Right cardiac atrium (tissue), 5 donors: ENCODE data around the gene GPR78. TPM values are rescaled to one million over a fixed set of nuclear protein-coding genes. Genes with fewer than 3 reads are reported as not detected.

ENCODE experiments used
- ATAC-seq, 2 donors: fragments of 200-7000 bp; cut with Tn5 transposase; one replicate each; pipeline versions ENCODE4 v1.8.0 to v1.9.1; 2020; ENCODE audit warnings: moderate library complexity in 2 of 2, mild to moderate bottlenecking in 1 of 2
- DNase-seq, 3 donors: peaks; one replicate each; pipeline ENCODE4 v3.0.0-alpha.2; 2020
- H3K27ac ChIP-seq: one replicate; pipeline ENCODE4 v1.5.1; 2013; ENCODE audit warnings: mild to moderate bottlenecking, low read length, control low read depth, moderate library complexity
- H3K27me3 ChIP-seq: one replicate; pipeline ENCODE4 v1.6.1; 2013; ENCODE audit not compliant: control insufficient read depth, insufficient read depth
- H3K4me1 ChIP-seq: one replicate; pipeline ENCODE4 v1.6.1; 2013; ENCODE audit warnings: low read length; ENCODE audit not compliant: control insufficient read depth, insufficient read depth
- H3K4me3 ChIP-seq: one replicate; pipeline ENCODE4 v1.5.1; 2013; ENCODE audit warnings: low read length, control low read depth
- H3K9me3 ChIP-seq: one replicate; pipeline ENCODE4 v1.6.1; 2013; ENCODE audit warnings: low read length; ENCODE audit not compliant: control insufficient read depth
- WGBS: extraction: QIAGEN DNeasy Blood & Tissue Kit; methylation state at CpG from one replicate; pipeline ENCODE4 v1.1.7; 2013; 5-methylcytosine and 5-hydroxymethylcytosine counted together
- intact Hi-C, 4 donors: fragments of 100-400 bp; cut with DNase I; formaldehyde crosslinking; loops; one replicate each; pipeline versions ENCODE4 v1.11.0 to v1.14.0; 2022 to 2023
- polyA plus RNA-seq: library from polyadenylated mRNA; stranded (reverse); fragments of 200-250 nt; gene quantifications from one replicate; pipeline ENCODE4 v1.2.3, GENCODE V29; 2013
- total RNA-seq, 4 donors: library from RNA; stranded (reverse); fragmentation: NEBNext Ultra II Directional; extraction: Animal tissue kit (Norgen Biotek cat#: 25700); gene quantifications; one replicate each; pipeline ENCODE4 v1.2.1, GENCODE V29; 2021
- donor health status: healthy with polysubstance abuse.
- donor health status: DM: no; HTN: yes; CAD: no.
- donor health status: DM: no; HTN: no; CAD: no.
- donor health status: DM: no; HTN: yes; CAD: no; lungs with severe emphysema.
- donor health status: DM: yes; HTN: yes; CAD: no.

GPR78 gene
- total and polyA plus RNA-seq, 5 donors: 0.09 to 0.12 TPM; not detected in 3

DNA sequence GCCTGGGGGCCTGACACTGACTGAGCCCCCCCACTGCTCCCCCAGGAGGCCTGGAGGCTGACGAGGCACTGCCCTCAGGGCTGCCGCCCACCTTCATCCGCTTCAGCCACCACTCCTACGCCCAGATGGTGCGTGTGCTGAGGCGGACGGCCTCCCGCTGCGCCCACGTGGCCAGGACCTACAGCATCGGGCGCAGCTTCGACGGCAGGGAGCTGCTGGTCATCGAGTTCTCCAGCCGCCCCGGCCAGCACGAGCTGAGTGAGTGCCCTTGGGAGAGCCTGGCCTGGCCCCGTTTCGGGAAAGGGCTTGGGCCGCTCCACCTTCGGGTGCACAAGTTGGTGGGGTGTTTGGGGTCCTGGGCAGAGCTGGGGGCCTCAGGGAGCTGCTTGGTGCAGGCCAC lies 23.7 kb downstream of the GPR78 start:
- Histone ChIP-seq H3K4me1 (no peaks in the 10 kb centered on the region), H3K4me3 (no peak overlapping the region), H3K27me3 (no peaks in the 10 kb centered on the region), H3K9me3 (no peaks in the 10 kb centered on the region), H3K27ac (no peak overlapping the region)
- ATAC-seq: no peak
- peak in 1 of 3 donors; percentile 32 for DNase-seq
- intact Hi-C loops: loop anchor here in 2 of 4 donors (10.0 kb wide), 1 partner anchor 311 kb away; no protein-coding TSS in a partner anchor
- 84% methylated on average over 22 of the region's 22 CpGs for WGBS

DNA sequence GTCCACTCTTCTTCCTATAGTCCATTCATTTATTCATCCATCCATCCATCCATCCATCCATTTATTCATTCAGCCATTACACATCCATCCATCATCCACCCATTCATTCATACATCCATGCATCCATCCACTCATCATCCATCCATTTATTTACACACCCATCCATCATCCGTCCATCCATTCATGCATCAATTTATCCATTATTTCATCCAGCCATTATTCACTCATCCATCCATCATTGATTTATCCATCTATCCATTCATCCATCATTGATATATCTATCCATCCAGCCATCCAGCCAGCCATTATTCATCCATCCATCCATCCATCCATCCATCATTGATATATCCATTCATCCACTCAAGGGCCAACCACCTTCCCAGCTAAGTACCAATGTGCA lies 25.1 kb downstream of the GPR78 start:
- intact Hi-C loops: loop anchor here in 2 of 4 donors (10.0 kb wide), 1 partner anchor 310 kb away; no protein-coding TSS in a partner anchor
- Histone ChIP-seq H3K27ac (no peak overlapping the region), H3K9me3 (no peaks in the 10 kb centered on the region), H3K4me1 (no peaks in the 10 kb centered on the region), H3K27me3 (no peaks in the 10 kb centered on the region), H3K4me3 (no peak overlapping the region)
- no peak for DNase-seq
- 92% methylated on average over 1 of the region's 1 CpG for WGBS
- ATAC-seq: no peak

GRCh38 chr4:8606476-8606875 lies 26.3 kb downstream of the GPR78 start:
- peak in 1 of 3 donors; percentile 33 for DNase-seq
- Histone ChIP-seq H3K4me1 (no peaks in the 10 kb centered on the region), H3K27ac (no peak overlapping the region), H3K9me3 (no peaks in the 10 kb centered on the region), H3K27me3 (no peaks in the 10 kb centered on the region), H3K4me3 (no peak overlapping the region)
- 85% methylated on average over 26 of the region's 26 CpGs for WGBS
- no peak for ATAC-seq
- intact Hi-C loops: loop anchor here in 2 of 4 donors (10.0 kb wide), 1 partner anchor 308 kb away; no protein-coding TSS in a partner anchor

DNA sequence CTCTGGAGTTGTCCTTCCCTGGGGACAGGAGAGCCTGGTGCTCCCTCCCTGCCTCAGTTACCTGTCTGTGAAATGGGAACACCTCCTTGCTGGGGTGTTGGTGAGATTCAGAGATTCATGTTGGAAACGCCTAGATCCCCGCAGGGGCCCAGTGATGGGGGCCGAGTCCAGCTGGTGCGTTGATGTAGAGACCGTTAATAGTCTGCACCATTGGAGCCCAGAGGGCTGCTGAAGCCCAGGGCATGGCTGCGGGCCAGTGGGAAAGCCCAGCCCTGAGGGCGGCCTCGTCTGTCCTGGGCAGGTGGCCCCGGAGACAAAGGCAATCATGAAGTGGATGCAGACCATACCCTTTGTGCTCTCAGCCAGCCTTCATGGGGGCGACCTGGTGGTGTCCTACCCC lies 26.8 kb downstream of the GPR78 start:
- no peaks in the 10 kb centered on the region for H3K9me3 ChIP-seq
- H3K4me1 ChIP-seq: no peaks in the 10 kb centered on the region
- peak in 1 of 3 donors; percentile 25 for DNase-seq
- WGBS: 74% methylated on average over 10 of the region's 10 CpGs
- H3K27me3 ChIP-seq: no peaks in the 10 kb centered on the region
- H3K4me3 ChIP-seq: no peak overlapping the region
- H3K27ac ChIP-seq: no peak overlapping the region
- no peak for ATAC-seq
- intact Hi-C loops: loop anchor here in 2 of 4 donors (10.0 kb wide), 1 partner anchor 308 kb away; no protein-coding TSS in a partner anchor

DNA sequence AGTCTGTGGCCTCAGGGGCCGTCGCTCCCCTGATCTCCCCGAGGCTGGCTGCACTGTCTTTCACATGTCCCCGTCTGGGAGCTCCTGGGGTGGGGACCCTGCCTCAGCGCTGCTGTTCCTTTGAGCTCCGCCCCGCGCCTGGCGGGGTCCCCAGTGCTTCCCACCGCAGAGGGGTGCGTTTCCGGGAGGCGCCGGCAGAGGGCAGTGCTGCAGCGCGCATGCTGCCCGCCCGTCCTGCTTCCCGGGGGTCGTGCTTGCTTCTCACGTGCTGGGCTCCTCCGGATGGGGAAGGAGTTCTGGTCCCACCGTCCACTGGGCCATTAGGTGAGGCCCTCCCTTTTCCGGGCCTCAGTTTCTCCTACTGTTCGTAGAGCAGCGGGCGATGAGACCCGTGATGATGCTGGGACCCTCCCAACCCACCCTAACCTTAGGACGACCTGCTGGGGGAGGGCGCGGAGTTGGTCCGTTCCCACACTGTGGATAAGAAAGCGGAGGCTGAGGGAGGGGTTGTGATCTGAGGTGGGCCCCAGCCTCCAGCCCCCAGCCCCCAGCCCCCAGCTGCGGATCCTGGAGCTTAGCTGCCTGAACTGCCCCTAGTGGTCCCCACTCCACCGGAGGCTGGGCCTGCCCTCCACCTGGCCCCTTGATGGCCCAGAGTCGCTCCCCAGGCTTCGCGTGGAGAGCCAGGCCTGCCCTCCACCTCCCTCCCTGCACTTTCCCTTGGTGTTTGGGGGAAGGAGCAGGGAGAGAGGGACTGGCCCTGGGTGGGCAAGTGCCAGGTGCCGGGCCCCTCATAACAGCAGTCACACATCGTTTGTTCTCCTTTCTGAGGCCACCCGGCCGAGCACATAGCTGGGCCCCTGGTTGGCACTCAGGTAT lies 27.6 kb downstream of the GPR78 start:
- peak in 2 of 3 donors; percentile 74 to 75 for DNase-seq
- Histone ChIP-seq H3K4me3 (no peak overlapping the region), H3K27me3 (no peaks in the 10 kb centered on the region), H3K27ac (no peak overlapping the region), H3K9me3 (no peaks in the 10 kb centered on the region), H3K4me1 (no peaks in the 10 kb centered on the region)
- no peak for ATAC-seq
- intact Hi-C loops: loop anchor here in 2 of 4 donors (10.0 kb wide), 1 partner anchor 307 kb away; no protein-coding TSS in a partner anchor
- 18% methylated on average over 42 of the region's 42 CpGs for WGBS

DNA sequence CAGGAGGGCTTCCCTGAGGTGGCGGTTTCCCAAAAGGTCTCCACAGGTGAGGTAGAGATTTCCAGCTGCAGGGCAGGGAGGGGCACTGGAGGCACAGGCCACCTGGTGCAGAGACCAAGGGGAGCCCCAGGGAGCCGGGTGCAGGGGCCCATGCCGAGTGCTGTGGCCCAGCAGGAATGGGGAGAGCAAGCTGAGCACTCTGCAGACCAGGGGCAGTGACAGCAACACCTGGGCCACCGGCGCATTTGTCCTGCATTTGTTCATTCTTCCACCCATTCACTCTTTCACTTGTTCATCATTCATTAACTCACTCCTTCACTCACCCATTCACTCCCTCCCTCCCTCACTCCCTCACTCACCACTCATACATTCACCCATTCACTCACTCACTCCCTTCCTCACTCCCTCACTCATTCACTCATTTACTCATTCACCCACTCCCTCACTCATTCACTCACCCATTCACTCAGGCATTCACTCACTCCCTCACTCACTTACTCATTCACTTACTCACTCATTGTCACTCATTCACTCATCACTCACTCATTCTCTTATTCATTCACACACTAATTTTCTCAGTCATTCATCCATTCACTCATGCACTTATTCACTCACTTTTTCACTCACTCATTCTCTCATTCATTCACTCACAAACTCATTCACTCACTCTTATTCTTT lies 28.7 kb downstream of the GPR78 start:
- 83% methylated on average over 5 of the region's 5 CpGs for WGBS
- no peaks in the 10 kb centered on the region for H3K27me3 ChIP-seq
- intact Hi-C loops: loop anchor here in 2 of 4 donors (10.0 kb wide), 1 partner anchor 306 kb away; no protein-coding TSS in a partner anchor

DNA sequence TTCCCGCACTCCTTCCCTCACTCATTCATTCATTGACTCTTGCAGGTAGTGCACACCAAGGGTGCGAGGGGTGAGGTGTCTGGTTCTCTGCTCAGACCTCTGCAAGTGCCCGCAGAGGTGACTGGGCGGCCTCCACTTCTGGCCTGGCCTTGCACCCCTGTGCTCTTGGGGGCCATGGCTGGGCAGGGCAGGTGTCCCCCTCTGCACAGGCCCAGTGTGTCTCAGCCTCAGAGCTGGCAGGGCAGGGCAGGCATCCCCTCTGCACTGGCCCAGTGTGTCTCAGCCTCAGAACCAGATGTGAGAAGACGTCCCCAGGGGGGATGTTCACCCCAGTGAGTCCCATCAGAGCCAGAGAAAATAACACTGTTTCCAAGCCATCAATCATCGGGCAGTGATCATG lies 29.2 kb downstream of the GPR78 start:
- DNase-seq (peak in 1 of 3 donors; percentile 14), ATAC-seq (no peak)
- intact Hi-C loops: loop anchor here in 2 of 4 donors (10.0 kb wide), 1 partner anchor 305 kb away; no protein-coding TSS in a partner anchor
- H3K4me3 ChIP-seq: no peak overlapping the region
- 70% methylated on average over 6 of the region's 6 CpGs for WGBS
- H3K4me1 ChIP-seq: no peaks in the 10 kb centered on the region
- no peaks in the 10 kb centered on the region for H3K27me3 ChIP-seq
- H3K27ac ChIP-seq: no peak overlapping the region
- H3K9me3 ChIP-seq: no peaks in the 10 kb centered on the region

More for the DNA sequence above, 28.7 kb downstream of the GPR78 start:
- Histone ChIP-seq H3K4me3 (no peak overlapping the region), H3K4me1 (no peaks in the 10 kb centered on the region), H3K9me3 (no peaks in the 10 kb centered on the region), H3K27ac (no peak overlapping the region)
- ATAC-seq: no peak
- peak in 2 of 3 donors; percentile 22 to 30 for DNase-seq

- no peaks in the 10 kb centered on the region for H3K27me3 ChIP-seq
- no peaks in the 10 kb centered on the region for H3K9me3 ChIP-seq
- intact Hi-C loops: loop anchor here in 3 of 4 donors (10.0 kb wide), 1 partner anchor 305 kb away; no protein-coding TSS in a partner anchor
- DNase-seq (peak in 2 of 3 donors; percentile 7 to 26), ATAC-seq (no peak)
- no peak overlapping the region for H3K4me3 ChIP-seq
- H3K4me1 ChIP-seq: no peaks in the 10 kb centered on the region
- H3K27ac ChIP-seq: no peak overlapping the region
- 69% methylated on average over 9 of the region's 9 CpGs for WGBS
These were observed 29.7 kb downstream of the GPR78 start for GRCh38 chr4:8609824-8610350.

DNA sequence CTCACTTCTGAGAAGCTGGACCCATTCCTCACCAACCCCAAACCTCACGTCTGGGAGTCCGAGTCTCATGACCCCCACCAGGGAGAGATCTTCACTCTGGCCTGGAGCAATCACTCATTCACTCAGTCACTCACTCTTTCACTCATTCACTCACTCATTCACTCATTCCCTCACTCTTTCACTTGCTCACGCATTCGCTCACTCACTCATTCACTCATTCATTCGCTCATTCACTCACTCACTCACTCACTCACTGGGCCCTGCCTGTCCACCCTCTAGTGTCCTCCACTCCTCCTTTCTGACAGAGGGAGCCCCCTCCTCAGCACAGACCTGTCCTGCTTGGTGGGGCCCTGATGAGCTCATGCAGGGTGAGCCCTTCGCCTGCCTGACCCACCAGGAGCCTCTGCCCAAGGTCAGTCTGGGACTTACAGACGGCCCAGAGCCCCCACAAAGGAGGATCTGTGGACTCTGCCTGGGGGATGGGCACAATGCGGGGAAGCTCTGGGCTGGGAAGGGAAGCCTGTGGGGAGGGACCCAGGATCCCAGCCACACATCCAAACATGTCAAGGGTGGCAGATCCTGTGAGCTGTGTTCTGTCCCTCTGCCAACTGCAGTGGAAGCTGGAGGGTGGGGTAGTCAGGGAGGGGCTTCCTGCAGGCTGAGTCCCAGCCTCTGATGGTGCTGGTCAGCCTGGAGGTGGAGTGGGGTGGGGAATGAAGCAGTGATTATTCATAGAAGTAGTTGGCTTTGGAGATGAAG lies 30.8 kb downstream of the GPR78 start:
- Histone ChIP-seq H3K9me3 (no peaks in the 10 kb centered on the region), H3K4me1 (no peaks in the 10 kb centered on the region), H3K27me3 (no peaks in the 10 kb centered on the region), H3K4me3 (no peak overlapping the region), H3K27ac (no peak overlapping the region)
- WGBS: 73% methylated on average over 8 of the region's 8 CpGs
- DNase-seq (peak; percentile 53 to 61 (median 55)), ATAC-seq (peak; percentile 26 to 90)
- intact Hi-C loops: loop anchor here in 1 of 4 donors (10.0 kb wide), 1 partner anchor 304 kb away; no protein-coding TSS in a partner anchor

DNA sequence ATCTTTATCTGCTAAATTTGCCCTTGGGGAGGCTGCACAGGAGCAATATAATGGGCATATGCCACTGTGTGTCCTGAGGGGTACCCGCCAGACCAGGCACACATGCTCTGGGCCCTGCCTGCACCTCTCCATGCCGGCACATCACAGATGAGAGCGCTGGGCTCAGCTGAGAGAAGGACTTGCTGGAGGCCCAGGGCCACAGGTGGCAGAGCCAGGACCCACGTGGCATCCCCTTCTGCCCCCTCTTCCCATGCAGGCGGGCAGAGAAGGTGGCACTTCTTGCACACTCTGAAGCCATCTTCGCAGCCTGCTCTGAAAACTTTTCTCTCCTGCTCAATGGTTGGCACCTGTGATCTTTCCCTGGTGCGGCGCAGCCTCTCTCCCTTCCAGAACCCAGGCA lies 32.5 kb downstream of the GPR78 start:
- intact Hi-C loops: loop anchor here in 1 of 4 donors (10.0 kb wide), 1 partner anchor 302 kb away; no protein-coding TSS in a partner anchor
- Histone ChIP-seq H3K27me3 (no peaks in the 10 kb centered on the region), H3K4me1 (no peaks in the 10 kb centered on the region), H3K4me3 (no peak overlapping the region), H3K27ac (no peak overlapping the region), H3K9me3 (no peaks in the 10 kb centered on the region)
- ATAC-seq (no peak), DNase-seq (peak in 2 of 3 donors; percentile 14 to 28)
- 87% methylated on average over 8 of the region's 8 CpGs for WGBS
